HCT116 (cell line): ENCODE measurements around the gene MAP3K5. TPM values are rescaled to one million over a fixed set of nuclear protein-coding genes. Genes with fewer than 3 reads are reported as not detected.

Experiments
- ATAC-seq: fragments of 200-7000 bp; cut with Tn5 transposase; 2 replicates; pipeline ENCODE4 v1.9.1; 2020; ENCODE audit warnings: mild to moderate bottlenecking, moderate library complexity
- BruUV-seq: library from RNA; stranded (reverse); fragments of 400-500 nt; replicated peaks from 2 replicates; lab custom pipeline; 2021; lab: Mats Ljungman, UMichigan
- CTCF ChIA-PET: fragments of 300-600 bp; sonication (Branson Sonifier 250); formaldehyde crosslinking; loops from one replicate; lab custom pipeline; 2021; ENCODE audit warnings: antibody characterized with exemption; lab: Charles Lee
- POLR2A ChIA-PET: fragments of 300-600, 350-600 bp; sonication (Branson Sonifier 250); formaldehyde crosslinking; loops from one replicate; lab custom pipeline; 2021; ENCODE audit warnings: antibody characterized with exemption; lab: Charles Lee
- RAD21 ChIA-PET, 2 experiments: fragments of 300-600 bp; sonication (Branson Sonifier 250); formaldehyde crosslinking; loops; one replicate each; lab custom pipeline; 2023; ENCODE audit warnings: low total read pairs in 2 of 2; ENCODE audit not compliant: uncharacterized antibody in 2 of 2, unreplicated experiment in 2 of 2, low non-redundant PET in 1 of 2; lab: Charles Lee
- DNase-seq: peaks from one replicate; pipeline ENCODE4 v3.0.0-alpha.2; 2010; ENCODE audit warnings: low read depth, low spot score
- H2AFZ ChIP-seq: fragments of 200-600 bp; shearing (Covaris generic), sonication (generic); 2 replicates; pipeline ENCODE4 v1.6.1; 2017; ENCODE audit warnings: low read depth, mixed run types, mixed read lengths, antibody characterized with exemption, low read length; ENCODE audit not compliant: poor library complexity, severe bottlenecking
- H3K27ac ChIP-seq: 2 replicates; pipeline ENCODE4 v1.5.1; 2012; ENCODE audit warnings: low read depth, low read length
- H3K27me3 ChIP-seq: fragments of 200-600 bp; sonication (generic); 2 replicates; pipeline ENCODE4 v1.6.1; 2016; ENCODE audit warnings: mixed run types, low read length, mixed read lengths; ENCODE audit not compliant: insufficient read depth
- H3K36me3 ChIP-seq, 2 experiments: fragments of 200-500 bp in 1 of 2; fragments of 200-600 bp in 1 of 2; sonication (Bioruptor generic) in 1 of 2; sonication (generic) in 1 of 2; 2 replicates each; pipeline versions ENCODE4 v1.5.1 to v1.6.1; 2014 to 2016; ENCODE audit warnings: low read length in 2 of 2, inconsistent platforms in 1 of 2, mixed read lengths in 1 of 2, mixed run types in 1 of 2; ENCODE audit not compliant: insufficient read depth in 2 of 2, control insufficient read depth in 1 of 2
- H3K4me1 ChIP-seq, 2 experiments: fragments of 200-600 bp in 1 of 2; sonication (generic) in 1 of 2; 2 replicates each; pipeline versions ENCODE4 v1.5.1 to v1.6.1; 2012 to 2017; ENCODE audit warnings: low read length in 2 of 2, inconsistent platforms in 1 of 2, mild to moderate bottlenecking in 1 of 2, mixed read lengths in 1 of 2, mixed run types in 1 of 2, moderate library complexity in 1 of 2; ENCODE audit not compliant: insufficient read depth in 2 of 2, control insufficient read depth in 1 of 2
- H3K4me2 ChIP-seq: fragments of 200-600 bp; sonication (generic); 2 replicates; pipeline ENCODE4 v1.6.1; 2017; ENCODE audit warnings: mixed run types, low read length, mixed read lengths
- H3K4me3 ChIP-seq, 2 experiments: fragments of 200-600 bp in 1 of 2; sonication (generic) in 1 of 2; replicated peaks in 1 of 2; 2 replicates each; pipeline ENCODE4 v1.5.1; 2011 to 2016; ENCODE audit warnings: low read length in 2 of 2, control low read depth in 1 of 2, low read depth in 1 of 2, mild to moderate bottlenecking in 1 of 2, mixed read lengths in 1 of 2, mixed run types in 1 of 2
- H3K79me2 ChIP-seq: fragments of 200-600 bp; sonication (generic); 2 replicates; pipeline ENCODE4 v1.6.1; 2017; ENCODE audit warnings: mild to moderate bottlenecking, mixed run types, low read length, moderate library complexity, mixed read lengths; ENCODE audit not compliant: insufficient read depth
- H3K9ac ChIP-seq: fragments of 200-600 bp; sonication (generic); 2 replicates; pipeline ENCODE4 v1.6.1; 2016; ENCODE audit warnings: low read length, mixed read lengths
- H3K9me2 ChIP-seq: fragments of 200-600 bp; sonication (generic), shearing (Covaris generic); 2 replicates; pipeline ENCODE4 v1.6.1; 2017; ENCODE audit warnings: mixed run types, mild to moderate bottlenecking, moderate library complexity; ENCODE audit not compliant: insufficient read depth
- H3K9me3 ChIP-seq, 2 experiments: fragments of 200-500 bp in 1 of 2; fragments of 200-600 bp in 1 of 2; sonication (Bioruptor generic) in 1 of 2; sonication (generic) in 1 of 2; 2 replicates each; pipeline ENCODE4 v1.6.1; 2014 to 2017; ENCODE audit warnings: low read length in 2 of 2, mixed read lengths in 2 of 2, inconsistent platforms in 1 of 2, low read depth in 1 of 2, mild to moderate bottlenecking in 1 of 2, mixed run types in 1 of 2, moderate library complexity in 1 of 2; ENCODE audit not compliant: control insufficient read depth in 1 of 2, insufficient read depth in 1 of 2
- H4K20me1 ChIP-seq: fragments of 200-600 bp; sonication (generic), shearing (Covaris generic); 2 replicates; pipeline ENCODE4 v1.6.1; 2017; ENCODE audit warnings: mixed run types, mild to moderate bottlenecking, moderate library complexity; ENCODE audit not compliant: insufficient read depth
- ATF3 ChIP-seq: IDR thresholded peaks from 2 replicates; pipeline ENCODE4 v1.6.1; 2012
- CBX3 ChIP-seq: IDR thresholded peaks from 2 replicates; pipeline ENCODE4 v1.6.1; 2012; ENCODE audit warnings: low read depth
- CEBPB ChIP-seq: IDR thresholded peaks from 2 replicates; pipeline ENCODE4 v1.6.1; 2012; ENCODE audit warnings: low read depth
- CTCF ChIP-seq, 3 experiments: fragments of 200-600 bp in 1 of 3; sonication (generic) in 1 of 3; IDR thresholded peaks in 2 of 3; conservative IDR thresholded peaks in 1 of 3; 2 replicates each; pipeline ENCODE4 v1.5.1; 2012 to 2017; ENCODE audit warnings: low read depth in 2 of 3, low read length in 2 of 3, antibody characterized with exemption in 1 of 3, borderline replicate concordance in 1 of 3, control low read depth in 1 of 3, mild to moderate bottlenecking in 1 of 3, mixed read lengths in 1 of 3, mixed run types in 1 of 3, moderate library complexity in 1 of 3; ENCODE audit not compliant: insufficient read depth in 1 of 3
- EGR1 ChIP-seq: IDR thresholded peaks from 2 replicates; pipeline ENCODE4 v1.6.1; 2012; ENCODE audit warnings: low read depth
- ELF1 ChIP-seq: IDR thresholded peaks from 2 replicates; pipeline ENCODE4 v1.6.1; 2012; ENCODE audit warnings: low read depth, borderline replicate concordance
- EZH2 ChIP-seq: fragments of 200-600 bp; sonication (generic); IDR thresholded peaks from 2 replicates; pipeline ENCODE4 v1.6.1; 2017; ENCODE audit warnings: antibody characterized with exemption, mixed run types
- JUND ChIP-seq: IDR thresholded peaks from 2 replicates; pipeline ENCODE4 v1.6.1; 2012
- MAX ChIP-seq: IDR thresholded peaks from 2 replicates; pipeline ENCODE4 v1.6.1; 2012
- POLR2AphosphoS5 ChIP-seq: IDR thresholded peaks from 2 replicates; pipeline ENCODE4 v1.6.1; 2011; ENCODE audit warnings: mild to moderate bottlenecking, low read depth, low read length, moderate library complexity
- RAD21 ChIP-seq: IDR thresholded peaks from 2 replicates; pipeline ENCODE4 v1.6.1; 2012; ENCODE audit warnings: low read depth, mild to moderate bottlenecking
- SIN3A ChIP-seq: IDR thresholded peaks from 2 replicates; pipeline ENCODE4 v1.6.1; 2012; ENCODE audit warnings: low read depth
- SP1 ChIP-seq: IDR thresholded peaks from 2 replicates; pipeline ENCODE4 v1.6.1; 2012; ENCODE audit warnings: low read depth
- SRF ChIP-seq: IDR thresholded peaks from 2 replicates; pipeline ENCODE4 v1.6.1; 2012; ENCODE audit warnings: low read depth
- TCF7L2 ChIP-seq: IDR thresholded peaks from 2 replicates; pipeline ENCODE4 v1.7.0; 2011; ENCODE audit warnings: borderline replicate concordance, inconsistent platforms; ENCODE audit not compliant: insufficient read depth, insufficient read length; ENCODE audit errors: extremely low read depth
- YY1 ChIP-seq: IDR thresholded peaks from 2 replicates; pipeline ENCODE4 v1.6.1; 2011; ENCODE audit warnings: low read length, low read depth, moderate library complexity, mild to moderate bottlenecking; ENCODE audit not compliant: insufficient replicate concordance; ENCODE audit errors: extremely low read depth
- ZFX ChIP-seq: fragments of 450-650 bp; IDR thresholded peaks from 2 replicates; pipeline ENCODE4 v1.6.1; 2017
- ZNF274 ChIP-seq: fragments of 200-500 bp; sonication (Bioruptor generic); IDR thresholded peaks from 2 replicates; pipeline ENCODE4 v1.6.1; 2014; ENCODE audit warnings: mild to moderate bottlenecking, low read depth, low read length, inconsistent platforms
- intact Hi-C: fragments of 100-400 bp; cut with micrococcal nuclease; formaldehyde crosslinking; loops from 2 replicates; pipeline ENCODE4 v1.10.0; 2022
- total RNA-seq: library from RNA; stranded (reverse); gene quantifications from one replicate; pipeline ENCODE4 v1.2.1, GENCODE V29; 2021; ENCODE audit not compliant: unreplicated experiment
- TF ChIP-seq, protein P1 (sequence below): IDR thresholded peaks from 2 replicates; pipeline ENCODE4 v1.6.1; 2011; ENCODE audit warnings: mild to moderate bottlenecking, low read length, moderate library complexity; ENCODE audit not compliant: insufficient replicate concordance; ENCODE audit errors: extremely low read depth

The MAP3K5 gene
- total RNA-seq, 1 experiment from 2014 or later = 11.8 TPM

- no peak overlapping the region for H3K4me2 ChIP-seq
- TF ChIP-seq RAD21 (no peak), JUND (no peak), YY1 (no peak), SP1 (no peak), CTCF (IDR thresholded peaks at IDR 0.05 in 2 of 3, conservative IDR thresholded peaks at IDR 0.05 in 1 of 3; ENCODE audit: borderline replicate concordance in 1 of 3, insufficient read depth in 1 of 3, low read depth in 2 of 3, low read length in 2 of 3) (no peak), EGR1 (no peak), ZFX (no peak), MAX (no peak), CEBPB (no peak), ZNF274 (no peak), SRF (no peak), ELF1 (no peak), CBX3 (no peak), SIN3A (no peak), TCF7L2 (no peak), EZH2 (no peak), POLR2AphosphoS5 (no peak), ATF3 (no peak)
- TF ChIP-seq, protein P1, sequence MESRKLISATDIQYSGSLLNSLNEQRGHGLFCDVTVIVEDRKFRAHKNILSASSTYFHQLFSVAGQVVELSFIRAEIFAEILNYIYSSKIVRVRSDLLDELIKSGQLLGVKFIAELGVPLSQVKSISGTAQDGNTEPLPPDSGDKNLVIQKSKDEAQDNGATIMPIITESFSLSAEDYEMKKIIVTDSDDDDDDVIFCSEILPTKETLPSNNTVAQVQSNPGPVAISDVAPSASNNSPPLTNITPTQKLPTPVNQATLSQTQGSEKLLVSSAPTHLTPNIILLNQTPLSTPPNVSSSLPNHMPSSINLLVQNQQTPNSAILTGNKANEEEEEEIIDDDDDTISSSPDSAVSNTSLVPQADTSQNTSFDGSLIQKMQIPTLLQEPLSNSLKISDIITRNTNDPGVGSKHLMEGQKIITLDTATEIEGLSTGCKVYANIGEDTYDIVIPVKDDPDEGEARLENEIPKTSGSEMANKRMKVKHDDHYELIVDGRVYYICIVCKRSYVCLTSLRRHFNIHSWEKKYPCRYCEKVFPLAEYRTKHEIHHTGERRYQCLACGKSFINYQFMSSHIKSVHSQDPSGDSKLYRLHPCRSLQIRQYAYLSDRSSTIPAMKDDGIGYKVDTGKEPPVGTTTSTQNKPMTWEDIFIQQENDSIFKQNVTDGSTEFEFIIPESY = no peak
- no peaks in the 10 kb centered on the region for H3K36me3 ChIP-seq
- H3K9me2 ChIP-seq = no peaks in the 10 kb centered on the region
- no peak overlapping the region for H3K4me3 ChIP-seq
- ChIA-PET RAD21 (no interaction called here), CTCF (no interaction called here), POLR2A (no interaction called here)
- H3K9me3 ChIP-seq = no peaks in the 10 kb centered on the region
- DNase-seq (no peak), ATAC-seq (no peak)
- H3K79me2 ChIP-seq = peaks cover 41% of the 10 kb centered on the region
- H4K20me1 ChIP-seq = no peaks in the 10 kb centered on the region
- H3K9ac ChIP-seq = no peak overlapping the region
- H2AFZ ChIP-seq = no peak overlapping the region
- intact Hi-C loops = no loop called here
- BruUV-seq = no TSS peak
- no peak overlapping the region for H3K27ac ChIP-seq
- H3K4me1 ChIP-seq = no peaks in the 10 kb centered on the region
- no peaks in the 10 kb centered on the region for H3K27me3 ChIP-seq
Measured at GRCh38 chr6:136524936-136525413, 267.3 kb downstream of the MAP3K5 start.
